ENCODE data around the gene PCYT1A.

- TF ChIP-seq CTCF (IDR thresholded peaks at IDR 0.05; ENCODE audit: borderline replicate concordance, extremely low read depth, low read length, poor library complexity, severe bottlenecking) (no peak), EZH2 (IDR thresholded peaks at IDR 0.05; ENCODE audit: borderline replicate concordance, low read depth, low read length, severe bottlenecking) (no peak)
Measured at GRCh38 chr3:196287440-196288140, at the start of gene PCYT1A.

Measured in DND-41 (cell line).